ENCODE measurements around the gene CDIP1.

- no peak for TF ChIP-seq CTCF (IDR thresholded peaks at IDR 0.05; ENCODE audit: low read depth, low read length)
- no peak for TF ChIP-seq POLR2A (IDR thresholded peaks at IDR 0.05; ENCODE audit: extremely low read depth, insufficient read length)
Measured at GRCh38 chr16:4576008-4576407, 37.4 kb upstream of the CDIP1 start.

Data from NB4 (cell line).